ENCODE measurements around the gene HDAC5. TPM values are rescaled to one million over a fixed set of nuclear protein-coding genes. Genes with fewer than 3 reads are reported as not detected.
"Not testable (repeated sequence)": the region's sequence is repeated elsewhere in the genome, so short reads cannot be mapped to it uniquely, and the experiment has no call there.

The HDAC5 gene
- total and polyA plus RNA-seq, 4 donors, result 32.1 to 68.8 (median 54.0) TPM

DNA sequence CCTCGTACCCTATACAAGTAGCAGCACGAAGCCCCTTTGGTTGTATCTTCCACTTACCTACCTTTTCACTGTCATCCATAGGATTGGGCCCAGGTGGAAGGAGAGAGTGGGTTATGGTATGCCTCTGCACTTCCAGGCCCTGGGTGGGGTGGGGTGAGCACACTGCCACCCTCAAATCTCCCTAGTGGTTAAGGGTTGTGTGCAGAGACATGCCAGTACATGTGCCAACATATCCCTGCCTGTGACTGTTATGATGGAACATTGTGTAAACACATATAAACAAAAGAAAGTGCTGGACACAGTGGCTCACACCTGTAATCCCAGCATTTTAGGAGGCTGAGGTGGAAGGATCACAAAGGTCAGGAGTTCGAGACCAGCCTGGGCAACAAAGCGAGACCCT is 29.4 kb upstream of the HDAC5 start:
- peaks cover 10% of the 10 kb centered on the region for H3K36me3 ChIP-seq (ENCODE audit: control insufficient read depth, insufficient read depth, low read length)
- H3K27ac ChIP-seq (ENCODE audit: low read depth, low read length), result no peak overlapping the region
- H3K4me3 ChIP-seq (ENCODE audit: low read depth, low read length), result no peak overlapping the region
- no CpG with 5 or more reads among the region's 4 CpGs for WGBS (ENCODE audit: insufficient coverage)
- H3K4me1 ChIP-seq (ENCODE audit: control insufficient read depth, insufficient read depth, low read length), result no peaks in the 10 kb centered on the region
- DNase-seq (ENCODE audit: low read depth in 4 of 6, low spot score in 6 of 6), result no peak
- H3K27me3 ChIP-seq (ENCODE audit: control insufficient read depth, insufficient read depth, low read length), result no peaks in the 10 kb centered on the region
- H3K9me3 ChIP-seq (ENCODE audit: control insufficient read depth, insufficient read depth, low read length), result no peaks in the 10 kb centered on the region

DNA sequence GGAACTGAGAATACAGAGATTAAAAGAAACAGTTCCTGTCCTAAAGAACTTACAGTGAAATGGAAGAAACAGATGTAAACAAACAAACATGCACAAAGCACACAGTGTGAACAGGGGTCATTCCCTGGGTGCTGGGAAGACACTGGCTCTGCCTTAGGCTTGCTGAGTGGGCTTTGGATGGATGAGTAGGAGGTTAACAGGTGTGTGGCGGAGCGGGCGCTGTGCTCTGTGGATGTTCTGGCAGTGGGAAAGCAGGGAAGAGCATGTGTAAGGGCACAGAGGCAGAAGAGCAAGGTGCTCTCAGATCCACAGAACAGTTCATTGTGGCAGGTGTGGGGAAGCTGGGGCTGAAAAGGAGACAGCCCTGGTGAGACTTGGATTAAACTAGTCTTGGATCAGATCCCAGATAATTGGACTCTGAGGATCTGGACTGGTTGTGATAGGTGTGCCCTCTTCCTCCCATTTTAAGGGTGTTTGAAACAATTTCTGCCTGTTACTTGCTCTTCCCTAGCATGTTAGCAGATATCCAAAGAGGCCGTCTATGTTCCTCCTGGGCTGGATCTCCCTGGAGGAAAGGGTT is 26.4 kb upstream of the HDAC5 start:
- DNase-seq (ENCODE audit: low read depth in 4 of 6, low spot score in 6 of 6), result no peak
- 100% methylated on average over 3 of the region's 4 CpGs for WGBS (ENCODE audit: insufficient coverage)
- no peaks in the 10 kb centered on the region for H3K4me1 ChIP-seq (ENCODE audit: control insufficient read depth, insufficient read depth, low read length)
- no peak overlapping the region for H3K27ac ChIP-seq (ENCODE audit: low read depth, low read length)
- H3K9me3 ChIP-seq (ENCODE audit: control insufficient read depth, insufficient read depth, low read length), result no peaks in the 10 kb centered on the region
- H3K4me3 ChIP-seq (ENCODE audit: low read depth, low read length), result no peak overlapping the region
- peaks cover 15% of the 10 kb centered on the region for H3K36me3 ChIP-seq (ENCODE audit: control insufficient read depth, insufficient read depth, low read length)
- H3K27me3 ChIP-seq (ENCODE audit: control insufficient read depth, insufficient read depth, low read length), result no peaks in the 10 kb centered on the region

DNA sequence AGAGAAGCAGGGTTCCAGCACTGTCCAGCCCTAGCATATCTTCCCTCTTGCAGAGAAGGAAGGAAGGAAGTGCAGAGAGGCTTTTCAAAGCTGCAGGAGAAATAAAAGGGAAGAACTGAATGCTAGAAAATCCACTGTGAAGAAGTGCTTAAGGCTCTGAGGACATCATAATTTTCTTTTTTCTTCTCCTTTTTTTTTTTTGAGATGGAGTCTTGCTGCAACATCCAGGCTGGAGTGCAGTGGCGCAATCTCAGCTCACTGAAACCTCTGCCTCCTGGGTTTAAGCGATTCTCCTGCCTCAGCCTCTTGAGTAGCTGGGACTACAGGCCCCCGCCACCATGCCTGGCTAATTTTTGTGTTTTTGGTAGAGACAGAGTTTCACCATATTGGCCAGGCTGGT is 25.6 kb upstream of the HDAC5 start:
- H3K27me3 ChIP-seq (ENCODE audit: control insufficient read depth, insufficient read depth, low read length); H3K4me3 ChIP-seq (ENCODE audit: low read depth, low read length); H3K27ac ChIP-seq (ENCODE audit: low read depth, low read length); H3K4me1 ChIP-seq (ENCODE audit: control insufficient read depth, insufficient read depth, low read length); DNase-seq (ENCODE audit: low read depth in 4 of 6, low spot score in 6 of 6); H3K9me3 ChIP-seq (ENCODE audit: control insufficient read depth, insufficient read depth, low read length): not testable (repeated sequence)
- peaks cover 15% of the 10 kb centered on the region for H3K36me3 ChIP-seq (ENCODE audit: control insufficient read depth, insufficient read depth, low read length)
- 100% methylated on average over 2 of the region's 3 CpGs for WGBS (ENCODE audit: insufficient coverage)

DNA sequence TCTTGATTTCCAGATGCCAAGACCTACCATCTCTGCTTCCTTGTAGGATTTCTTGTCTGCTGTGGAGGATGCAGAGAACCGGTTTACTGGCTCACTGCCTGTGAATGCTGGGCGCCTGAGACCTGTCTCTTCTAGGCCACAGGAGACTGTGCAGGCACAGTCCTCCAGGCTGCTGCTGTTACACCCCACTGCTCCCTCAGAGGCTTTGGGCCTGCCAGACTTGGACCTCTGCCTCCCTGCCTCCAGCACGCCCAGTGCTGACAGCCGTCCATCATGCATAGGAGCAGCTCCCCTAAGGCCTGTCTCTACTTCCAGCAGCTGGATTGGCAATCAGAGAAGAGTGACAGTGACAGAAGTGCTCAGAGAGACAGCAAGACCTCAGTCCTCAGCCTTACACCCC is 24.4 kb upstream of the HDAC5 start:
- Histone ChIP-seq H3K9me3 (ENCODE audit: control insufficient read depth, insufficient read depth, low read length) (no peaks in the 10 kb centered on the region), H3K27ac (ENCODE audit: low read depth, low read length) (no peak overlapping the region), H3K4me1 (ENCODE audit: control insufficient read depth, insufficient read depth, low read length) (peaks cover 2% of the 10 kb centered on the region), H3K36me3 (ENCODE audit: control insufficient read depth, insufficient read depth, low read length) (peaks cover 15% of the 10 kb centered on the region), H3K27me3 (ENCODE audit: control insufficient read depth, insufficient read depth, low read length) (no peaks in the 10 kb centered on the region), H3K4me3 (ENCODE audit: low read depth, low read length) (no peak overlapping the region)
- no peak for DNase-seq (ENCODE audit: low read depth in 4 of 6, low spot score in 6 of 6)
- WGBS (ENCODE audit: insufficient coverage), result 94% methylated on average over 4 of the region's 4 CpGs

DNA sequence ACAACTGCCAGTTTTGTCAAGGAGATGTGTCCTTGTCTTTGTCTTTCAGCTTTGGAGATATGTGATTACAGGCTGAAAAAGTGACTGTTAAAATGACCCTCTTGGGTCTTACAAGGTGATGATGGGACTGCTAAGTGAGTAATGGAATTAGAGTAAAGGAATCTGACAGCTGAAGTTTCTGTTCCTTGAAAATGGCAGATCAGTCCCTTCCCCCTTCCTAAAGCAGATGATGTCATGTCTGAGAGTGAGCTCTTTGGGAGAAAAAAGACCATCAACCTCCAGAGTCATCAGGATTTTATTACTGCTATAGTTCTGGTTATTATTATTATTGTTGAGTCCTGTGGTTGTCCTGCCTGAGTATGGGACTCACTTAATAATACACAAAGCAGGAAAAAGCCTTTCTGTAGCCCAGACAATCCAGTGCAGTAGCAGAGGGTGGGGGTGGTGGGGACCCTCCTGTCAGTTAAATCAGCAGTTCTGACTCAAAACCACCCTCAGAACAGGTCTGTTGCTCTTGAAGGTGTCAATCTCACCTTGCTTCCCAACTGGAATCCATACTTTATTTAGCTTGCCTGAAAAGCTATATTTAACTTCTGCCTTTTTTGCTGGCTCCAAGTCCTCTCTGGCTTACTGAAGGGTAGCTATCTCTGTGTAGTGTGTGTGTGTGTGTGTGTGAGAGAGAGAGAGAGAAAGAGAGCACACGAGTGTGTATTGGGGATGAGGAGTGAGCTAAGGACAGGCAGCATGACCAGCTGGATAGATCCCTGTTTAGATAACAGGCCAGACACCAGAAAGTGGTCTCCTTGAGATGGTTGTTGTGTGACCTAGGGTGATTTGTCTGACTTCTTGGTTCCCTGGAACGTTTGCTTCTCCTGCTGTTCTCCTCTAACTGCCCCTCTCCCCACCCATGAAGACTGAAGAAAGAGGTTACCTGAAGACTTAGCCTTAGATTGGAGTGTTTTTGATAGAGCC is 23.2 kb upstream of the HDAC5 start:
- H3K27me3 ChIP-seq (ENCODE audit: control insufficient read depth, insufficient read depth, low read length), result no peaks in the 10 kb centered on the region
- no peaks in the 10 kb centered on the region for H3K9me3 ChIP-seq (ENCODE audit: control insufficient read depth, insufficient read depth, low read length)
- peak in 1 of 6 donors; percentile 35 for DNase-seq (ENCODE audit: low read depth in 4 of 6, low spot score in 6 of 6)
- no peak overlapping the region for H3K27ac ChIP-seq (ENCODE audit: low read depth, low read length)
- no peak overlapping the region for H3K4me3 ChIP-seq (ENCODE audit: low read depth, low read length)
- 47% methylated on average over 1 of the region's 2 CpGs for WGBS (ENCODE audit: insufficient coverage)
- H3K4me1 ChIP-seq (ENCODE audit: control insufficient read depth, insufficient read depth, low read length), result peaks cover 12% of the 10 kb centered on the region
- H3K36me3 ChIP-seq (ENCODE audit: control insufficient read depth, insufficient read depth, low read length), result peaks cover 15% of the 10 kb centered on the region

DNA sequence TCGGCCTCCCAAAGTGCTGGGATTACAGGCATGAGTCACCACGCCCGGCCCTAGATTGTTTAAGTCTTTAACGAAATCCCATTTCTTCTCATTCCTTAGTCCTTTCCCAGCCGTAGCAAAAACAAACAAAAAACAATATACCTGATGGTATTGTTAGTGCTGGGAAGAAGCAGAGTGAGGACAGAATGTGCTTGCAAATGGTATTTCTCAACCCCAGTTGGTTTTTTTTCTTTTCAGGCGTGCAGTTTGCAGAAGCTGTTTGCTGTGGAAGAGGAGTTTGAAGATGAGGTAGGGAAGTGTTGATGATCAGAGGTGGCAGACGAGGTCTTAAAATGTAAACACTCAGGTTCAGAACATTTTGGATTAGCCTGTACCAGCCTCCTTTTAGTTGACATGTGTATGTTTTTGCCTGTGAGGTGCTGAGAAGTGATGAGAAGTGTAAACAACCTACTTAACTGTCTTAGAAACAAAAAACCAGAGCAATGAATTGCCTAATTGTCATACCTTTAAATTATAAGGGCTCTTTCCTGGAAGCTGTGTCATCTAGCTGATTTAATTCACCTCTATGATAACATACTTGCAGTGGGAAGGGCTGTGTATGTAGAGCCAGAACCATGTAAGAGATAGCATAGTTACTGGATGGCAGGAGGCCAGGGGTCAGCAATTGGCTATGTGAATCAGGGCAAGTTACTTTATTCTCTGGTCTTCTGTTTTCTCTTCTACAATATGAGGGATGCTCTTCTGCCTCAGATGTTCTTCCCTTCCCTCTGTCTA is 21.7 kb upstream of the HDAC5 start:
- 89% methylated on average over 3 of the region's 7 CpGs for WGBS (ENCODE audit: insufficient coverage)
- Histone ChIP-seq H3K4me3 (ENCODE audit: low read depth, low read length) (no peak overlapping the region), H3K9me3 (ENCODE audit: control insufficient read depth, insufficient read depth, low read length) (no peaks in the 10 kb centered on the region), H3K4me1 (ENCODE audit: control insufficient read depth, insufficient read depth, low read length) (peaks cover 16% of the 10 kb centered on the region), H3K36me3 (ENCODE audit: control insufficient read depth, insufficient read depth, low read length) (peaks cover 15% of the 10 kb centered on the region), H3K27ac (ENCODE audit: low read depth, low read length) (peak overlapping the region; percentile 19), H3K27me3 (ENCODE audit: control insufficient read depth, insufficient read depth, low read length) (no peaks in the 10 kb centered on the region)
- no peak for DNase-seq (ENCODE audit: low read depth in 4 of 6, low spot score in 6 of 6)

DNA sequence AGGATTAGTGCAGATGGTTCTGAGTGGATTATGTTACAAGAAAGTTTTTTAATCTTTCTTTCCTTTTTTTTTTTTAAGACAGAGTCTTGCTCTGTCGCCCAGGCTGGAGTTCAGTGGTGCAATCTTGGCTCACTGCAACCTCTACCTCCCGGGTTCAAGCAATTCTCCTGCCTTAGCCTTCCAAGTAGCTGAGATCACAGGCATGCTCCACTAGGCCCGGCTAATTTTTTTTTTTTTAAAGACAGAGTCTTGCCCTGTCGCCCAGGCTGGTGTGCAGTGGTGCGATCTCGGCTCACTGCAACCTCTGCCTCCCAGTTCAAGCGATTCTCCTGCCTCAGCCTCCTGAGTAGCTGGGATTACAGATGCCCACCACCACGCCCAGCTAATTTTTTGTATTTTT is 20.5 kb upstream of the HDAC5 start:
- 93% methylated on average over 4 of the region's 8 CpGs for WGBS (ENCODE audit: insufficient coverage)
- not testable (repeated sequence) for H3K4me3 ChIP-seq (ENCODE audit: low read depth, low read length); DNase-seq (ENCODE audit: low read depth in 4 of 6, low spot score in 6 of 6); H3K9me3 ChIP-seq (ENCODE audit: control insufficient read depth, insufficient read depth, low read length); H3K27me3 ChIP-seq (ENCODE audit: control insufficient read depth, insufficient read depth, low read length); H3K27ac ChIP-seq (ENCODE audit: low read depth, low read length)
- Histone ChIP-seq H3K36me3 (ENCODE audit: control insufficient read depth, insufficient read depth, low read length) (peaks cover 15% of the 10 kb centered on the region), H3K4me1 (ENCODE audit: control insufficient read depth, insufficient read depth, low read length) (peaks cover 16% of the 10 kb centered on the region)

DNA sequence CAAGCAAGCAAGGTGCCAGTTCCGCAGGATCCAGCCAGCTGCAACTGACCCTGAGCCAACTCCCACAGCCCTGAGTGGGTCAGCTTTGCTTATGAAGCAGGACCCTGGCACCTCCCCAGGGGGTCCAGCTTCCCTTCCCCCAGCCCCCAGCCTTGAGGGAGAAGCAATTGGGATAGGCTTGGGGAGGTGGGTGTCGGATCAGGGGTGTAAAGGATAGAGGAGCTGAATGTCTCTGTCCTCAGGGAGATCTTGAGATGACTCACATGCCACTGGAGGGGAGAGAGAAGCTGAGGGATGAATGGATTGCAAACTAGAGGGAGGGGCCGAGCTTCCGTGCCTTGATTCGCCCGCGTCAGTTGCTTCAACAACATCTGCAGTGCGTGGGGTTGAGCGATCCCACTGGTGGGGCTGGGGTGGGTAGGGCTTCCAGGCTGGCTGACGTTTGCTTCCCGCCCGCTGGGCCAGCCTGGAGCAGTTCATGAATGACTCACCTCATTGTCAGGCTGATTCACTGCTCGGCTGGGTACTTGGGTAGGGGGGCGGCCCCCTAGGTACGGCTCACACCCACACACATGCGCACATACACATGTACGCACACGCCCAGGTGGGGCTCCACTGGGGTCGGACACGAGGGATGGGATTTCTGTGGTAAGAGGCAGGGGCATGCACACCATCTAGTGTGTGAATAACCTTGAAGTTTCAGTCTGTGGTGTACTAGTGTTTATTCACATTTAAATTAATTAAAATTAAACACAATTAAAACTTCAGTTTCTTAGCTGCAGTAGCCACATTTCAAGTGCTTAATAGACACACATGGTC is 14.7 kb upstream of the HDAC5 start:
- no peaks in the 10 kb centered on the region for H3K36me3 ChIP-seq (ENCODE audit: control insufficient read depth, insufficient read depth, low read length)
- H3K4me3 ChIP-seq (ENCODE audit: low read depth, low read length), result no peak overlapping the region
- H3K9me3 ChIP-seq (ENCODE audit: control insufficient read depth, insufficient read depth, low read length), result no peaks in the 10 kb centered on the region
- 5% methylated on average over 13 of the region's 20 CpGs for WGBS (ENCODE audit: insufficient coverage)
- peaks cover 26% of the 10 kb centered on the region for H3K4me1 ChIP-seq (ENCODE audit: control insufficient read depth, insufficient read depth, low read length)
- DNase-seq (ENCODE audit: low read depth in 4 of 6, low spot score in 6 of 6), result peak in 2 of 6 donors; percentile 70 to 71
- H3K27me3 ChIP-seq (ENCODE audit: control insufficient read depth, insufficient read depth, low read length), result no peaks in the 10 kb centered on the region
- no peak overlapping the region for H3K27ac ChIP-seq (ENCODE audit: low read depth, low read length)

All from spinal cord (tissue), 10 donors.